A549 (cell line): Measurements from ENCODE around the gene OR52W1. TPM values are rescaled to one million over a fixed set of nuclear protein-coding genes. Genes with fewer than 3 reads are reported as not detected.

Experiments
- ATAC-seq, 2 experiments: fragments of 200-7000 bp in 1 of 2; fragments of >200 bp in 1 of 2; cut with Nextera tagmentation in 1 of 2; cut with Tn5 transposase in 1 of 2; 3 replicates each; pipeline versions ENCODE4 v1.8.0 to v1.9.1; 2018 to 2020; ENCODE audit warnings: mild to moderate bottlenecking in 1 of 2, moderate library complexity in 1 of 2
- CTCF ChIA-PET: fragments of 300-600 bp; sonication (Branson Sonifier 250); formaldehyde crosslinking; extraction: SDS; loops from one replicate; lab custom pipeline; 2021; ENCODE audit warnings: antibody characterized with exemption, inconsistent platforms; lab: Yijun Ruan, JAX
- POLR2A ChIA-PET: fragments of 350-600 bp; formaldehyde crosslinking; extraction: SDS; loops from one replicate; lab custom pipeline; 2021; ENCODE audit warnings: antibody characterized with exemption, inconsistent platforms; lab: Yijun Ruan, JAX
- DNase-seq, 2 experiments: peaks; one replicate each; pipeline versions ENCODE4 v3.0.0 to v3.0.0-alpha.2; 2011 to 2016; ENCODE audit warnings: low read depth in 1 of 2, low spot score in 1 of 2
- FAIRE-seq: peaks from 2 replicates; lab custom pipeline; 2011; peaks lifted over from hg19 to GRCh38; lab: Jason Lieb, UNC
- H3K27ac ChIP-seq, 2 experiments: fragments of >200 bp; sonication (Bioruptor Twin); formaldehyde crosslinking; 3 replicates each; pipeline ENCODE4 v1.5.1; 2016 to 2017
- H3K4me1 ChIP-seq: fragments of >200 bp; sonication (Bioruptor Twin); formaldehyde crosslinking; 3 replicates; pipeline ENCODE4 v1.6.1; 2016
- H3K4me2 ChIP-seq: fragments of >200 bp; sonication (Bioruptor Twin); formaldehyde crosslinking; 3 replicates; pipeline ENCODE4 v1.6.1; 2016
- H3K4me3 ChIP-seq: fragments of >200 bp; sonication (Bioruptor Twin); formaldehyde crosslinking; 3 replicates; pipeline ENCODE4 v1.5.1; 2016
- H3K9me3 ChIP-seq: fragments of >200 bp; sonication (Bioruptor Twin); formaldehyde crosslinking; 3 replicates; pipeline ENCODE4 v1.6.1; 2016
- BCL3 ChIP-seq: fragments of >200 bp; sonication (Bioruptor Twin); formaldehyde crosslinking; IDR thresholded peaks from 3 replicates; pipeline ENCODE4 v1.6.1; 2016
- CBX2 ChIP-seq: fragments of 200-600 bp; sonication (generic); IDR thresholded peaks from 2 replicates; pipeline ENCODE4 v1.6.1; 2016; ENCODE audit warnings: low read depth, mild to moderate bottlenecking, borderline replicate concordance
- CHD2 ChIP-seq: fragments of 150-350 bp; IDR thresholded peaks from 2 replicates; pipeline ENCODE4 v1.6.1; 2014; ENCODE audit warnings: low read length; ENCODE audit not compliant: partially characterized antibody
- EHMT2 ChIP-seq: fragments of 200-600 bp; sonication (generic); IDR thresholded peaks from 2 replicates; pipeline ENCODE4 v1.6.1; 2016; ENCODE audit warnings: antibody characterized with exemption, low read depth, mild to moderate bottlenecking, moderate library complexity
- ESRRA ChIP-seq: fragments of 150-350 bp; IDR thresholded peaks from 2 replicates; pipeline ENCODE4 v1.6.1; 2014; ENCODE audit warnings: mild to moderate bottlenecking, low read length, borderline replicate concordance
- HEYL ChIP-seq: fragments of 250-450 bp; sonication (Bioruptor Pico); IDR thresholded peaks from 2 replicates; pipeline ENCODE4 v1.8.0; 2021; ENCODE audit warnings: mild to moderate bottlenecking, moderate library complexity
- HOXB13 ChIP-seq: fragments of 250-450 bp; sonication (Bioruptor Pico); IDR thresholded peaks from 2 replicates; pipeline ENCODE4 v1.5.0; 2020; ENCODE audit warnings: low read depth, mild to moderate bottlenecking, moderate library complexity
- KDM5A ChIP-seq: fragments of 200-600 bp; sonication (generic); IDR thresholded peaks from 2 replicates; pipeline ENCODE4 v1.6.1; 2016; ENCODE audit warnings: antibody characterized with exemption, mild to moderate bottlenecking
- MAFK ChIP-seq: fragments of 450-650 bp; IDR thresholded peaks from 2 replicates; pipeline ENCODE4 v1.6.1; 2014; ENCODE audit not compliant: partially characterized antibody
- MAX ChIP-seq: IDR thresholded peaks from 2 replicates; pipeline ENCODE4 v1.6.1; 2012
- NPAS2 ChIP-seq: fragments of 250-450 bp; sonication (Bioruptor Pico); IDR thresholded peaks from 2 replicates; pipeline ENCODE4 v1.8.0; 2022; ENCODE audit warnings: mild to moderate bottlenecking, moderate library complexity, borderline replicate concordance
- NR3C1 ChIP-seq: fragments of >200 bp; sonication (Bioruptor Twin); formaldehyde crosslinking; IDR thresholded peaks from 3 replicates; pipeline ENCODE4 v1.6.1; 2017
- RARB ChIP-seq: fragments of 250-450 bp; sonication (Bioruptor Pico); IDR thresholded peaks from 2 replicates; pipeline ENCODE4 v1.8.0; 2021; ENCODE audit warnings: mild to moderate bottlenecking, moderate library complexity
- REST ChIP-seq: fragments of 200-600 bp; sonication (generic); IDR thresholded peaks from 2 replicates; pipeline ENCODE4 v1.6.1; 2016; ENCODE audit warnings: antibody characterized with exemption, mild to moderate bottlenecking, moderate library complexity
- RNF2 ChIP-seq: fragments of 200-600 bp; sonication (generic); IDR thresholded peaks from 2 replicates; pipeline ENCODE4 v1.6.1; 2016; ENCODE audit warnings: low read depth, mild to moderate bottlenecking, antibody characterized with exemption, moderate library complexity, borderline replicate concordance
- TP53 ChIP-seq: fragments of 250-450 bp; sonication (Bioruptor Pico); IDR thresholded peaks from 2 replicates; pipeline ENCODE4 v1.5.0; 2021; ENCODE audit warnings: mild to moderate bottlenecking, moderate library complexity
- ZC3H11A ChIP-seq: fragments of 450-650 bp; IDR thresholded peaks from 2 replicates; pipeline ENCODE4 v1.6.1; 2014; ENCODE audit warnings: antibody characterized with exemption, mild to moderate bottlenecking
- ZNF302 ChIP-seq: fragments of 250-450 bp; sonication (Bioruptor Pico); IDR thresholded peaks from 2 replicates; pipeline ENCODE4 v1.9.0; 2021; ENCODE audit warnings: inconsistent platforms, mild to moderate bottlenecking, moderate library complexity
- WGBS: methylation state at CpG from one replicate; pipeline ENCODE4 v1.1.6; 2017; ENCODE audit errors: missing lambda C conversion rate; 5-methylcytosine and 5-hydroxymethylcytosine counted together
- polyA plus RNA-seq, 4 experiments: library from polyadenylated mRNA; depleted of rRNA in 3 of 4; stranded (reverse); fragments of >200 nt; fragmentation: RNase III in 1 of 4; extraction: RNeasy Plus Mini Kit Qiagen cat#74134 plus additional on column Dnase treatment in 1 of 4; gene quantifications; 2 replicates in 3 of 4; 3 replicates in 1 of 4; pipeline ENCODE4 v1.2.3, GENCODE V29; 2011 to 2017

Gene OR52W1
- polyA plus RNA-seq, 2 of the 4 experiments (the other 2 are of a cell fraction) = not detected

- no peak for DNase-seq
- Histone ChIP-seq H3K27ac (no peak overlapping the region), H3K4me3 (no peak overlapping the region), H3K4me2 (no peak overlapping the region), H3K4me1 (no peaks in the 10 kb centered on the region), H3K9me3 (no peaks in the 10 kb centered on the region)
- POLR2A ChIA-PET = no interaction called here
- ATAC-seq = no peak
- CTCF ChIA-PET = interaction anchor here (1.0 kb wide), 1 partner anchor 107 kb away, joined by 3 read pairs; no protein-coding TSS in a partner anchor
- no peak for TF ChIP-seq EHMT2
- TF ChIP-seq ZC3H11A = no peak
- no peak for FAIRE-seq
Measured at GRCh38 chr11:6191742-6192141, 7.3 kb upstream of the OR52W1 start.

GRCh38 chr11:6194065-6194581 is 4.9 kb upstream of the OR52W1 start:
- no peak for DNase-seq
- no peak overlapping the region for H3K4me2 ChIP-seq
- no peak overlapping the region for H3K4me3 ChIP-seq
- ChIA-PET POLR2A (no interaction called here), CTCF (no interaction called here)
- WGBS = 6% methylated on average over 1 of the region's 1 CpG
- H3K9me3 ChIP-seq = no peaks in the 10 kb centered on the region
- peak; percentile 25 to 47; a peak in 1 of 6 replicates for ATAC-seq
- no peaks in the 10 kb centered on the region for H3K4me1 ChIP-seq
- TF ChIP-seq RARB (CRISPR knock-in tag) (no peak), NPAS2 (CRISPR knock-in tag) (no peak)
- FAIRE-seq = no peak
- no peak overlapping the region for H3K27ac ChIP-seq

- no peak for TF ChIP-seq MAFK
- no peak for TF ChIP-seq CBX2
- TF ChIP-seq KDM5A = no peak
- no peak for TF ChIP-seq RNF2
- TF ChIP-seq CHD2 = no peak
- TF ChIP-seq HOXB13 (CRISPR knock-in tag) = no peak
- TF ChIP-seq REST = no peak
- TF ChIP-seq ZNF302 (CRISPR knock-in tag) = no peak
- no peak for TF ChIP-seq HEYL (CRISPR knock-in tag)
- H3K27ac ChIP-seq = no peak overlapping the region
- WGBS = 6% methylated on average over 4 of the region's 4 CpGs
- no peaks in the 10 kb centered on the region for H3K9me3 ChIP-seq
- ATAC-seq = no peak
- no peak for FAIRE-seq
- ChIA-PET CTCF (no interaction called here), POLR2A (no interaction called here)
- no peak overlapping the region for H3K4me2 ChIP-seq
- no peak for DNase-seq
- H3K4me3 ChIP-seq = no peak overlapping the region
- H3K4me1 ChIP-seq = no peaks in the 10 kb centered on the region
Measured at GRCh38 chr11:6196396-6196795, 2.6 kb upstream of the OR52W1 start.

- 30% methylated on average over 4 of the region's 4 CpGs for WGBS
- no peak for DNase-seq
- CTCF ChIA-PET = no interaction called here
Measured at GRCh38 chr11:6197466-6198200, 1.4 kb upstream of the OR52W1 start.

More at GRCh38 chr11:6197466-6198200, 1.4 kb upstream of the OR52W1 start:
- H3K27ac ChIP-seq = no peak overlapping the region
- TF ChIP-seq MAX (no peak), ESRRA (no peak), TP53 (CRISPR knock-in tag) (no peak), BCL3 (no peak), NR3C1 (no peak)
- H3K4me3 ChIP-seq = no peak overlapping the region
- H3K9me3 ChIP-seq = no peaks in the 10 kb centered on the region
- H3K4me2 ChIP-seq = no peak overlapping the region
- ATAC-seq (no peak), FAIRE-seq (no peak)
- POLR2A ChIA-PET = no interaction called here
- H3K4me1 ChIP-seq = no peaks in the 10 kb centered on the region
